NB4 (cell line): ENCODE measurements around the gene BABAM1.

Experiments used
- MYC ChIP-seq: IDR thresholded peaks from 2 replicates; pipeline ENCODE4 v1.6.1; 2011; ENCODE audit warnings: low read depth, low read length
- TF ChIP-seq, protein P1 (sequence below): IDR thresholded peaks from one replicate; pipeline ENCODE4 v1.5.1; 2012; ENCODE audit warnings: low read depth, low read length
- TF ChIP-seq, protein P2 (sequence below): IDR thresholded peaks from 2 replicates; pipeline ENCODE4 v1.6.1; 2011; ENCODE audit warnings: low read depth, low read length

DNA sequence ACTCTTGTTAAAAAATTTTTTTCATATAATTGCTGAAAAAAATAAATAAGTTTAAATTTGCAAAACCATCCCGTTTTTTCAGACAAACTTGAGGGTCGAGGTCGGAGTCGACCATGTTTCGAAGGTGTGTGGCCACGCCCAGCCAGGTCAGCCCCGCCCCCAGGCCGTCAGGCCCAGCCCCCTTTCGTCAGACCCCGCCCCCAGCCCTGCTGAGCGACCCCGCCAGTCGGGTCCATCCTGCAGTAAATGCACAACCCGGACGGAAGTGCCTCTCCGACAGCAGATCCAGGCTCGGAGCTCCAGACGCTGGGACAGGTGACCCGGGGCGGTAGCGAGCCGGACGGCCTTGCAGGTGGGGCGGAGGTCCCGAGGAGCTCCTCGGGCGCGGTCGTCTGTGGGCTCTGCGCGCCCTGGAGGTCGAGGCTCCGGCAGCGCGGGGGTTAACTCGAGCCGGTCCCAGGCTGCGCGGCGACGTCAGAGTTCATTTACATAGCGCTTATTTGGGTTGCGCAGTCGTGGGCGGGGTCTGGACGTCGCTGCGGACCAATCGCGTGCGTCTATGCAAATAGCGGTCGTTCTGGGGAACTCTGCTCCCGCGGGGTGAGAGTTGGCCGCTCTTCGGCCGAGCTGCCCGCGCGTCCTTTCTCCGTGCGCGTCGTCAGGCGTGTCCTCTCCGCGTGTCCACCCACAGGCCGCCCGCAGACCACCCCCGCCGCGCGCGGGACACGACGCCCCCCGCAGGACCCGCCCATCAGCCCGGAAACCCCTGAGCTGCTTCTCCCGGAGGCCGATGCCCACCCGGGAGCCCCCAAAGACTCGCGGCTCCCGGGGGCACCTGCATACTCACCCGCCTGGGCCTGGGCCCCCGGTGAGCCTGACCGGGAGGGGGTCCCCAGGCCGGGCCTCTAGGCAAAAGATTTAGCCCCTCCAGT lies 41.0 kb upstream of the BABAM1 start, which contains the start of gene OCEL1:
- TF ChIP-seq, protein P1, sequence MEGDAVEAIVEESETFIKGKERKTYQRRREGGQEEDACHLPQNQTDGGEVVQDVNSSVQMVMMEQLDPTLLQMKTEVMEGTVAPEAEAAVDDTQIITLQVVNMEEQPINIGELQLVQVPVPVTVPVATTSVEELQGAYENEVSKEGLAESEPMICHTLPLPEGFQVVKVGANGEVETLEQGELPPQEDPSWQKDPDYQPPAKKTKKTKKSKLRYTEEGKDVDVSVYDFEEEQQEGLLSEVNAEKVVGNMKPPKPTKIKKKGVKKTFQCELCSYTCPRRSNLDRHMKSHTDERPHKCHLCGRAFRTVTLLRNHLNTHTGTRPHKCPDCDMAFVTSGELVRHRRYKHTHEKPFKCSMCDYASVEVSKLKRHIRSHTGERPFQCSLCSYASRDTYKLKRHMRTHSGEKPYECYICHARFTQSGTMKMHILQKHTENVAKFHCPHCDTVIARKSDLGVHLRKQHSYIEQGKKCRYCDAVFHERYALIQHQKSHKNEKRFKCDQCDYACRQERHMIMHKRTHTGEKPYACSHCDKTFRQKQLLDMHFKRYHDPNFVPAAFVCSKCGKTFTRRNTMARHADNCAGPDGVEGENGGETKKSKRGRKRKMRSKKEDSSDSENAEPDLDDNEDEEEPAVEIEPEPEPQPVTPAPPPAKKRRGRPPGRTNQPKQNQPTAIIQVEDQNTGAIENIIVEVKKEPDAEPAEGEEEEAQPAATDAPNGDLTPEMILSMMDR, result no peak
- TF ChIP-seq MYC, result peak; percentile 66
- TF ChIP-seq, protein P2, sequence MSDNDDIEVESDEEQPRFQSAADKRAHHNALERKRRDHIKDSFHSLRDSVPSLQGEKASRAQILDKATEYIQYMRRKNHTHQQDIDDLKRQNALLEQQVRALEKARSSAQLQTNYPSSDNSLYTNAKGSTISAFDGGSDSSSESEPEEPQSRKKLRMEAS, result peak; percentile 66
